Fibroblast of villous mesenchyme (primary cell): ENCODE data around the gene ATP2A2. TPM values are rescaled to one million over a fixed set of nuclear protein-coding genes. Genes with fewer than 3 reads are reported as not detected.
A peak's percentile ranks its signal among the peaks of the same experiment; 100 is the strongest.
"Not testable (repeated sequence)": the region's sequence is repeated elsewhere in the genome, so short reads cannot be mapped to it uniquely, and the experiment has no call there.

ENCODE experiments used
- DNase-seq: peaks from one replicate; pipeline ENCODE4 v3.0.0-alpha.2; 2010; ENCODE audit warnings: low read depth
- H3K4me3 ChIP-seq: 2 replicates; pipeline ENCODE4 v1.5.1; 2011; ENCODE audit warnings: low read depth, mild to moderate bottlenecking, low read length
- CTCF ChIP-seq: IDR thresholded peaks from 2 replicates; pipeline ENCODE4 v1.5.1; 2012; ENCODE audit warnings: low read depth, mild to moderate bottlenecking, low read length; ENCODE audit not compliant: insufficient read depth
- total RNA-seq: library from RNA; depleted of rRNA; stranded (reverse); fragments of >200 nt; gene quantifications from 2 replicates; pipeline ENCODE4 v1.2.3, GENCODE V29; 2012

The ATP2A2 gene
- total RNA-seq, 1 donor: 247 TPM

DNA sequence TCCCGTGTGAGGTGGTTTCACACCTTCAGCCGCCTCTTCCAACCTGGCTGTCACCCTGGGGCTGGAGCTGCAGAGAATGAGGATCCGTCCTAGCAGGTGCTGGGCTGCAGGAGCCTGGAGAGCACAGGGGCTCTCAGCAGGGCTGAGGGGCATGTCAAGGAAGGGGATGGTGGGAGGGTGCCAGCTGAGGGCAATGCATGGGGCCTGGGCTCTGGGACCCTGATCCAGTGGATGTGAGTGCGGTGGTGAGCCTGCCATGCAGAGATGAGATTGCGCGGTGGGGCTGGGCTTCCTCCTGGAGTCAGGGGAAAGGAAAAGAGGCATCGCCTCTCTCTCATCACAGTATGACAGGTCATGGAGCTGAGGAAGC lies 91.0 kb downstream of the ATP2A2 start:
- TF ChIP-seq CTCF: no peak

GRCh38 chr12:110373025-110373424 lies 92.0 kb downstream of the ATP2A2 start:
- no peak for DNase-seq
- no peak for TF ChIP-seq CTCF
- no peak overlapping the region for H3K4me3 ChIP-seq

More for the DNA sequence above, 91.0 kb downstream of the ATP2A2 start:
- H3K4me3 ChIP-seq: no peak overlapping the region
- DNase-seq: no peak

DNA sequence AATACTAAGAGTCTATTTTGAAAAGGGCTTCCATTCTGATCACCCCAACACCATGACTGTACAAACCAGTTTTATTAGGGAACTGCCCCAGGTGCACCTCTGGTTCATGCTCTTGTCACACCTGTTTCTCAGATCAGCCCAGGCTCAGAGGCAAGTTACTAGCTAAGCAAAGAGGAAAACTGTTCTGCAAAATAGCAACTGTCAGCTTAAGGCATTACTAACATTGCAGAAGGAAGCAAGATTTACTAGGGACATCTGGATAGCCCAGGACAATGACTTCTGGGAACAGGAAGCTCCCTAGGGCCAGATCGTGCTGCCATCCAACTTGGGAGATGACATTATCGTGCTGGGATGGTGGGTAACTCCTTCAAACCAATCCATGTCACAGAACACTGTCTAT lies 92.4 kb downstream of the ATP2A2 start:
- no peak for TF ChIP-seq CTCF
- no peak for DNase-seq
- no peak overlapping the region for H3K4me3 ChIP-seq

GRCh38 chr12:110373962-110374611 lies 93.0 kb downstream of the ATP2A2 start:
- no peak for DNase-seq
- no peak overlapping the region for H3K4me3 ChIP-seq
- TF ChIP-seq CTCF: no peak

DNA sequence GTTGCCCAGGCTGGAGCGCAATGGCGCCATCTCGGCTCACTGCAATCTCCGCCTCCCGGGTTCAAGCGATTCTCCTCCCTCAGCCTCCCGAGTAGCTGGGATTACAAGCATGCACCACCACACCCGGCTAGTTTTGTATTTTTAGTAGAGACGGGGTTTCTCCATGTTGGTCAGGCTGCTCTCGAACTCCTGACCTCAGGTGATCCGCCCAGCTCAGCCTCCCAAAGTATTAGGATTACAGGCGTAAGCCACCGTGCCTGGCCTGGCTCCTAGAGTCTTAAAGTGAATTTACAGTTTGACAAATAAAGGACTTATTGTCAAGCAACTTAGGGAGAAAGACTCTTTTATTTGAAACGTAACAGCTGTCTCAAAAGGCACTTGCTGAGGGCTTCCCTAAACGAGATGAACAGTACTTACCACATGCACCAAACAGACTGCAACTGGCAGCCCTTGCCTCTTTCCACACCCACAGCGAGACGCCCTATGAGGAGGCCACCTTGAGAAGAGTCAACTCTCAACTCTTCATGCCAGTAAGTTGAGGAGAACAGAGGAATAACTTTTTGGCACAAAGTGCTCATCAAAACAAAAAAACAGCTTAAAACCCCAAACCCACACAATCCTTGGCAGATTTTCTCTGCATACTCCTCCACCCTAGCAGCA lies 97.2 kb downstream of the ATP2A2 start:
- not testable (repeated sequence) for H3K4me3 ChIP-seq

GRCh38 chr12:110379197-110379596 lies 98.2 kb downstream of the ATP2A2 start:
- no peak overlapping the region for H3K4me3 ChIP-seq
- peak; percentile 38 for DNase-seq
- TF ChIP-seq CTCF: no peak

More for the DNA sequence above, 97.2 kb downstream of the ATP2A2 start:
- not testable (repeated sequence) for DNase-seq

DNA sequence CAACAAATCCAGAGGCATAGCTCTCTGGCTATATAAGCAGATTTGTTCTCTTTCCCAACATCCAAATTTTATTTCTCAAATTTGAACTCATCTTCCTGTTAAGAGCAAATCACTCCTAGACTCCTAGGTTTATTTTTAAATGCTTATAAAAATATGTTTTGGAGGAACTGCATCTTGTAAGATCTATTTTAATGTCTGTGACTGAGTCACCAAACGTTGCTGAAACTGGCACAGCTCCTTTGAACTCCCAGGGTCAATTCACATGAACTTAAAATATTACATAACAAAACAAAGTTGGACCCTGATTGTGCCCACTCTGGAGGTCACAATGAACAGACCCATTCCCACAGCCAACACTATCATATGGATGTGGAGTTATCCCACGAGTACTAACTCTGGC lies 98.6 kb downstream of the ATP2A2 start:
- no peak overlapping the region for H3K4me3 ChIP-seq
- TF ChIP-seq CTCF: no peak
- DNase-seq: no peak
